ENCODE results near the gene HFE. TPM values are rescaled to one million over a fixed set of nuclear protein-coding genes. Genes with fewer than 3 reads are reported as not detected.
"Not testable (repeated sequence)": the region's sequence is repeated elsewhere in the genome, so short reads cannot be mapped to it uniquely, and the experiment has no call there.

HFE gene
- total RNA-seq, 3 donors from 2014 or later, result 0.28 TPM; not detected in 2

- ATAC-seq; H3K4me3 Mint-ChIP-seq; H3K36me3 Mint-ChIP-seq (ENCODE audit: insufficient read depth); H3K27me3 Mint-ChIP-seq (ENCODE audit: low read depth); DNase-seq; H3K4me1 Mint-ChIP-seq (ENCODE audit: low read depth); H3K9me3 Mint-ChIP-seq: not testable (repeated sequence)
Observed at GRCh38 chr6:26081096-26081495, 6.1 kb upstream of the HFE start.

- peak overlapping the region; percentile 30 for H3K4me3 Mint-ChIP-seq
- ATAC-seq, result peak; percentile 69 to 70
Observed at GRCh38 chr6:26086211-26086610, 1.0 kb upstream of the HFE start.

GRCh38 chr6:26088344-26088743 lies 1.1 kb downstream of the HFE start:
- ATAC-seq (no peak), DNase-seq (no peak)
- peak overlapping the region; percentile 85 for H3K4me3 Mint-ChIP-seq
- no peaks in the 10 kb centered on the region for H3K9me3 Mint-ChIP-seq
- H3K36me3 Mint-ChIP-seq (ENCODE audit: insufficient read depth), result peaks cover 1% of the 10 kb centered on the region
- peaks cover 35% of the 10 kb centered on the region for H3K4me1 Mint-ChIP-seq (ENCODE audit: low read depth)
- H3K27me3 Mint-ChIP-seq (ENCODE audit: low read depth), result no peaks in the 10 kb centered on the region

More at GRCh38 chr6:26086211-26086610, 1.0 kb upstream of the HFE start:
- Mint-ChIP-seq H3K36me3 (ENCODE audit: insufficient read depth) (no peaks in the 10 kb centered on the region), H3K4me1 (ENCODE audit: low read depth) (peaks cover 31% of the 10 kb centered on the region), H3K27me3 (ENCODE audit: low read depth) (no peaks in the 10 kb centered on the region), H3K9me3 (peaks cover 7% of the 10 kb centered on the region)
- peak; percentile 28 for DNase-seq

- Mint-ChIP-seq H3K36me3 (ENCODE audit: insufficient read depth) (peaks cover 1% of the 10 kb centered on the region), H3K4me3 (no peak overlapping the region), H3K9me3 (no peaks in the 10 kb centered on the region), H3K4me1 (ENCODE audit: low read depth) (peaks cover 35% of the 10 kb centered on the region), H3K27me3 (ENCODE audit: low read depth) (no peaks in the 10 kb centered on the region)
- DNase-seq (no peak), ATAC-seq (no peak)
Observed at GRCh38 chr6:26089272-26089671, 2.0 kb downstream of the HFE start.

GRCh38 chr6:26092443-26092842 lies 5.2 kb downstream of the HFE start:
- H3K4me1 Mint-ChIP-seq (ENCODE audit: low read depth), result peaks cover 22% of the 10 kb centered on the region
- DNase-seq, result no peak
- ATAC-seq, result no peak
- peaks cover 1% of the 10 kb centered on the region for H3K36me3 Mint-ChIP-seq (ENCODE audit: insufficient read depth)
- H3K9me3 Mint-ChIP-seq, result no peaks in the 10 kb centered on the region
- H3K27me3 Mint-ChIP-seq (ENCODE audit: low read depth), result no peaks in the 10 kb centered on the region
- H3K4me3 Mint-ChIP-seq, result no peak overlapping the region

- Mint-ChIP-seq H3K9me3 (no peaks in the 10 kb centered on the region), H3K27me3 (ENCODE audit: low read depth) (no peaks in the 10 kb centered on the region), H3K4me1 (ENCODE audit: low read depth) (peaks cover 9% of the 10 kb centered on the region), H3K4me3 (no peak overlapping the region), H3K36me3 (ENCODE audit: insufficient read depth) (peaks cover 1% of the 10 kb centered on the region)
- ATAC-seq (no peak), DNase-seq (no peak)
Observed at GRCh38 chr6:26094036-26094435, 6.8 kb downstream of the HFE start.

GRCh38 chr6:26097268-26097875 lies 10.1 kb downstream of the HFE start:
- no peaks in the 10 kb centered on the region for H3K36me3 Mint-ChIP-seq (ENCODE audit: insufficient read depth)
- no peaks in the 10 kb centered on the region for H3K9me3 Mint-ChIP-seq
- DNase-seq, result peak; percentile 63
- peak; percentile 83 to 87 for ATAC-seq
- peaks cover 6% of the 10 kb centered on the region for H3K4me1 Mint-ChIP-seq (ENCODE audit: low read depth)
- no peak overlapping the region for H3K4me3 Mint-ChIP-seq
- no peaks in the 10 kb centered on the region for H3K27me3 Mint-ChIP-seq (ENCODE audit: low read depth)

GRCh38 chr6:26103141-26103769 lies 16.0 kb downstream of the HFE start:
- ATAC-seq, result peak; percentile 85 to 86
- no peak for DNase-seq
- H3K9me3 Mint-ChIP-seq, result no peaks in the 10 kb centered on the region
- H3K36me3 Mint-ChIP-seq (ENCODE audit: insufficient read depth), result no peaks in the 10 kb centered on the region
- H3K4me1 Mint-ChIP-seq (ENCODE audit: low read depth), result peaks cover 16% of the 10 kb centered on the region
- peak overlapping the region; percentile 85 for H3K4me3 Mint-ChIP-seq
- H3K27me3 Mint-ChIP-seq (ENCODE audit: low read depth), result peaks cover 2% of the 10 kb centered on the region

GRCh38 chr6:26103770-26104456 lies 16.7 kb downstream of the HFE start:
- DNase-seq (peak; percentile 84), ATAC-seq (peak; percentile 95)
- Mint-ChIP-seq H3K4me3 (peak overlapping the region; percentile 85), H3K4me1 (ENCODE audit: low read depth) (peaks cover 16% of the 10 kb centered on the region), H3K36me3 (ENCODE audit: insufficient read depth) (no peaks in the 10 kb centered on the region), H3K9me3 (no peaks in the 10 kb centered on the region), H3K27me3 (ENCODE audit: low read depth) (peaks cover 2% of the 10 kb centered on the region)

GRCh38 chr6:26104457-26105108 lies 17.4 kb downstream of the HFE start:
- no peak for DNase-seq
- H3K9me3 Mint-ChIP-seq, result no peaks in the 10 kb centered on the region
- peak overlapping the region; percentile 85 for H3K4me3 Mint-ChIP-seq
- H3K27me3 Mint-ChIP-seq (ENCODE audit: low read depth), result peaks cover 2% of the 10 kb centered on the region
- peaks cover 16% of the 10 kb centered on the region for H3K4me1 Mint-ChIP-seq (ENCODE audit: low read depth)
- ATAC-seq, result no peak
- no peaks in the 10 kb centered on the region for H3K36me3 Mint-ChIP-seq (ENCODE audit: insufficient read depth)

- Mint-ChIP-seq H3K4me1 (ENCODE audit: low read depth) (peaks cover 16% of the 10 kb centered on the region), H3K36me3 (ENCODE audit: insufficient read depth) (no peaks in the 10 kb centered on the region), H3K4me3 (no peak overlapping the region), H3K27me3 (ENCODE audit: low read depth) (peaks cover 2% of the 10 kb centered on the region), H3K9me3 (no peaks in the 10 kb centered on the region)
- DNase-seq (no peak), ATAC-seq (no peak)
Observed at GRCh38 chr6:26105109-26105730, 18.0 kb downstream of the HFE start.

- H3K36me3 Mint-ChIP-seq (ENCODE audit: insufficient read depth), result no peaks in the 10 kb centered on the region
- peaks cover 16% of the 10 kb centered on the region for H3K4me1 Mint-ChIP-seq (ENCODE audit: low read depth)
- H3K4me3 Mint-ChIP-seq, result no peak overlapping the region
- no peaks in the 10 kb centered on the region for H3K9me3 Mint-ChIP-seq
- H3K27me3 Mint-ChIP-seq (ENCODE audit: low read depth), result peaks cover 2% of the 10 kb centered on the region
- no peak for DNase-seq
- ATAC-seq, result no peak
Observed at GRCh38 chr6:26105842-26106241, 18.6 kb downstream of the HFE start.

- DNase-seq, result no peak
Observed at GRCh38 chr6:26107935-26108334, 20.7 kb downstream of the HFE start.

GRCh38 chr6:26109772-26110171 lies 22.5 kb downstream of the HFE start:
- Mint-ChIP-seq H3K36me3 (ENCODE audit: insufficient read depth) (no peaks in the 10 kb centered on the region), H3K4me3 (no peak overlapping the region), H3K9me3 (no peaks in the 10 kb centered on the region), H3K27me3 (ENCODE audit: low read depth) (no peaks in the 10 kb centered on the region), H3K4me1 (ENCODE audit: low read depth) (no peaks in the 10 kb centered on the region)
- DNase-seq, result no peak
- no peak for ATAC-seq

More at GRCh38 chr6:26107935-26108334, 20.7 kb downstream of the HFE start:
- peaks cover 13% of the 10 kb centered on the region for H3K4me1 Mint-ChIP-seq (ENCODE audit: low read depth)
- H3K27me3 Mint-ChIP-seq (ENCODE audit: low read depth), result peaks cover 2% of the 10 kb centered on the region
- no peaks in the 10 kb centered on the region for H3K36me3 Mint-ChIP-seq (ENCODE audit: insufficient read depth)
- ATAC-seq, result no peak
- H3K4me3 Mint-ChIP-seq, result no peak overlapping the region
- no peaks in the 10 kb centered on the region for H3K9me3 Mint-ChIP-seq
